HG03280 (cell line): Measurements from ENCODE around the gene PDXK.
"Not testable (repeated sequence)": the region's sequence is repeated elsewhere in the genome, so short reads cannot be mapped to it uniquely, and the experiment has no call there.

ENCODE experiments used
- ATAC-seq: cut with Tn5 transposase; IDR thresholded peaks from one replicate; pipeline ENCODE4 v1.9.1; 2021; ENCODE audit warnings: mild to moderate bottlenecking, moderate library complexity; ENCODE audit not compliant: unreplicated experiment

PDXK gene

DNA sequence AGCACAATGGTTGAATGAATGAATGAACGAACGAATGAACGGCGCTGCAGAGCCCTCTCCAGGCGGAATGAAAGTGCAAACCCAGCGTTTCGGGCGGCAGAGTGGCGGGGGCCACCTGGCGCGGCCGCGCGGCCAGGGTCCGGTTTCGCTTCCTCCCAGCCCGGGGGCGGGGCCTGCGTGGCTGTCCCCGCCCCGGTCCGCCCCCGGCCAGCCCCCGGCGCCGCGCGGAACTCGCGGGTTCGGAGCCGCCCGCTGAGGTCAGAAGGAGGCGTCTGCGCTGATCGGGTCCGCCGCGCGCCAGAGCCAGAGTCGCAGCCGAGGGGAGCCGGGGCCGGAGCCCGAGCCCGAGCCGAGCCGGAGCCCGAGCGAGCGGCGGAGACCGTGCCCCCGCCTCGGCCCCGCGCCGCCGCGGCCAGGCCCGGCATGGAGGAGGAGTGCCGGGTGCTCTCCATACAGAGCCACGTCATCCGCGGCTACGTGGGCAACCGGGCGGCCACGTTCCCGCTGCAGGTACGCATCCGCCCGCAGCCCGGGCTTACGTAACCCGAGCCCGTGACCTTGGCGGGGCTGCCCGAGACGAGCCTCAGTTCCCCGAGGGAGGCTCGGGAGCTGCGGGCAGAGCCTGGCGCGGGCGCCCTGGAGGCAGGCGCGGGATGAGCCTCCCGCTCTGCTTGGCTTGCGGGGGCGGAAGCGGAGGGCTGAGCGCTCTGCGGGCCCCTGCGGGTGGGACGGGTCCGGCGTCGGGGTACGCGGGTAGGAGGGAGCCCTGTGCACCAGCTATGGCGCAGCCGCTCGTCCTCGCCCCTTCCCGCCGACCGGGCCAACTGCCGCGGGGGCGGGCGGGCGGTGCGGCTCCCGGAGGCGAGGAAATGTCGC is at the start of gene PDXK:
Gene PDXK, plus strand, starts transcription at position 258 of the 876 bp plus-strand sequence. Its CDS starts 166 bp downstream, at position 424.
- ATAC-seq, result peak; percentile 66

DNA sequence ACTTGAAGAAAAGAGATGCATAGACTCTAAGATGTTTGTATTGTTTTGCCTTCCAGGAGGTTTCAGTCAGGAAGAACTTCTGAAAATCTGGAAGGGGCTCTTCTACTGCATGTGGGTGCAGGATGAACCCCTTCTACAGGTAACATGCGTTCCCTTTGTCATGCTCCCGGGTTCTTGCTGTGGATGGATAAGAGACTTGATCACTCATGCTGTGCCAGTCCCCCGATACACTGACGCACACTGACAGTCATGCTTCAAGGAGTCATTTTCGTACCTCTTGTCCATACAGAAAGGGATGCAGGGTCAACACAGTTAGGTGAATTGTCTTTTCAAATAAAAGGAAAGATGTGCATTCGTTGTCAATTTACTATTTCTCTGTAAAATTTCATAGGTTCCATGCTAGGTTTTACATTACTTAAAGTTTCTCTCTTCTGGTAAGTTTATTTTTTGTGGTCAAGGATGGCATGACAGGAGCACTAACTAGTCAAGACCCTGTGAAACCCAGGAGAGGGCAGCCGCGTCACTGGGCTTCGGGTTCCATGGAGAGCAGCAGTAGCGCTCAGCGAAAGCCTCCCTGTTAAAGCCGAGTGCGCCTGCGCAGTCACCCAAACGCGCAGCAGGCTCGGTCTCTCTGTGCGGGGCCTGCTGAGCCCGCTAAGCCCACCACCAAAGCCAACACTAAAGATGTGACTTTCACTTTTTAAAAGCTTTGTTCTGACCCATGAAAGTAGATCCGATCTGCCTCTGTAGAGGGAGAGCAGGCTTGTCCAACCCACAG is 48.9 kb upstream of the PDXK start:
- ATAC-seq, result no peak

GRCh38 chr21:43675871-43676270 is 43.1 kb upstream of the PDXK start:
- ATAC-seq, result no peak

- no peak for ATAC-seq
These were observed 42.5 kb upstream of the PDXK start for GRCh38 chr21:43676391-43676790.

DNA sequence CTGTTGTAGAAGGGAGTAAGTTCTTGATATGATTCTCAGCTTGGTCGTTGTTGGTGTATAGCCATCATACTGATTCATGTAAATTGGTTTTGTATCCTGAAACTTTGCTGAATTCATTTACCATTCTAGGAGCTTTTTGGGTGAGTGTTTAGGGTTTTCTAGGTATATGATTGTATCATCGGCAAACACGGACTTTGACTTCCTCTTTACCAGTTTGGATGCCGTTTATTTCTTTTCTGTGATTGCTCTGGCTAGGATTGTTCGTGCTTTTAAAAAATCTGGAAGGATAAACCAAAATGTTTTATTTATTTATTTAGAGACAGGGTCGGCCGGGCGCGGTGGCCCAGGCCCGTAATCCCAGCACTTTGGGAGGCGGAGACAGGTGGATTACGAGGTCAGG is 39.0 kb upstream of the PDXK start:
- no peak for ATAC-seq

DNA sequence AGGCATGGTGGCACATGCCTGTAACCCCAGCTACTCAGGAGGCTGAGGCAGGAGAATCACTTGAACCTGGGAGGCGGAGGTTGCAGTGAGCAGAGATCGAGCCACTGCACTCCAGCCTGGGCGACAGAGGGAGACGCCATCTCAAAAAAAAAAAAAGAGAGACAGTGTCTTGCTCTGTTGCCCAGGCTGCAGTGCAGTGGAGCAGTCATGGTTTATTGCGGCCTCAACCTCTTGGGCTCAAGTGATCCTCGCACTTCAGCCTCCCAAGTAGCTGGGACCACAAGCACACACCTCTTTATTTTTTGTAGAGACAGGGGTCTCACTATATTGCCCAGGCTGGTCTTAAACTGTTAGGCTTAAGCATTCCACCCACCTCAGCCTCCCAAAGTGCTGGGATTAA is 38.5 kb upstream of the PDXK start:
- not testable (repeated sequence) for ATAC-seq

GRCh38 chr21:43681650-43682049 is 37.3 kb upstream of the PDXK start:
- no peak for ATAC-seq

DNA sequence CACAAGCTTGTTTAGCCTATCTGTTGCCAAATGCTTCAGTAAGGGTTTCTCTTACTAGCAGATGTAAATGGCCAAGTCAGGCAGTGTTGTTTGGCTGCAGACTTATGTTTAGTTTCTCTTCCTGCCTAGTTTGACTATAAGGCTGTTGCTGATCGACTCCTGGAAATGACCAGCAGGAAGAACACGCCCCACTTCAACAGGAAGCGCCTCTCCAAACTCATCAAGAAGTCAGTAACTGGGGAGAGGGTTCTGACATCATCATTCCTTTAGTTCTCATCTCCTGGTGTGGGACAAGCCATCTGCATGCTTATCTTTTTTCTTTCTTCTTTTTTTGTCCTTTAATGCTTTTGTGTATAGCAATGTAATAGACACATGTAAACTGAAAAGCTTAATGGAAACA is 34.5 kb upstream of the PDXK start:
- no peak for ATAC-seq

- no peak for ATAC-seq
These were observed 31.9 kb upstream of the PDXK start for GRCh38 chr21:43686811-43687565.

DNA sequence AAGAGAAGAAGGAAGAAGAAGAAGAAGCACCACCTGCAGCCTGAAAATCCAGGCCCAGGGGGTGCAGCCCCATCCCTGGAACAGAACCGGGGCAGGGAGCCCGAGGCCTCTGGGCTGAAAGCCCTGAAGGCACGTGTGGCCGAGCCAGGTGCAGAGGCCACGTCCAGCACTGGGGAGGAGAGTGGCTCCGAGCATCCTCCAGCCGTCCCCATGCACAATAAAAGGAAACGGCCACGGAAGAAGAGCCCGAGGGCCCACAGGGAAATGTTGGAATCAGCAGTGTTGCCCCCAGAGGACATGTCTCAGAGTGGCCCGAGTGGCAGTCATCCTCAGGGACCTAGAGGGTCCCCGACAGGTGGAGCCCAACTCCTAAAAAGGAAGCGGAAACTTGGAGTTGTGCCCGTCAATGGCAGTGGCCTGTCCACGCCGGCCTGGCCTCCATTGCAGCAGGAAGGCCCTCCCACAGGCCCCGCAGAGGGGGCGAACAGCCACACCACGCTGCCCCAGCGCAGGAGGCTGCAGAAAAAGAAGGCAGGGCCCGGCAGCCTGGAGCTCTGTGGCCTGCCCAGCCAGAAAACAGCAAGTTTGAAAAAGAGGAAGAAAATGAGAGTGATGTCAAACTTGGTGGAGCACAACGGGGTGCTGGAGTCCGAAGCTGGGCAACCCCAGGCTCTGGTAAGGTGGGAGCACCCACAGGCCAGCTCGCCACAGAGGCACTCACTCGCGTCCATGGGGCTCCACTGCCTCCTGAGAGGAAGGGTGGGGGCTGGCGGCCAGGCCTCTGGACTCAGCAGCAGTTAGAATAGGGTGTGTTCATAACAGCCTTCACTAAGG is 31.1 kb upstream of the PDXK start:
- no peak for ATAC-seq

DNA sequence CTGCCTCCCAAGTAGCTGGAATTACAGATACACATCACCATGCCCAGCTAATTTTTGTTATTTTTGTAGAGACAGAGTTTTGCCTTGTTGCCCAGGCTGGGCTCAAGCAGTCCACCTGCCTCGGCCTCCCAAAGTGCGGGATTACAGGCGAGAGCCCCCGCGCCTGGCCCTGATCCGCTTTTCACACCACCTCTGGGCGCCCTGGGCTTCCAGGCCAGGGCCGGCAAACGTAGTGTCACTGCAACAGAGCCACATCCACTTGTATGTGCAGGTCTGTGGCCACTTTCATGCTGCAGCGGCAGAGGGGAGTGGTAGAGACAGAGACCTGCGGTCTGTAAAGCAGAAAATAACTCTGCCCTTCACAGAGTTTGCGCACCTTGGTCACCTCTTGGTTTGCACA is 30.0 kb upstream of the PDXK start:
- no peak for ATAC-seq

DNA sequence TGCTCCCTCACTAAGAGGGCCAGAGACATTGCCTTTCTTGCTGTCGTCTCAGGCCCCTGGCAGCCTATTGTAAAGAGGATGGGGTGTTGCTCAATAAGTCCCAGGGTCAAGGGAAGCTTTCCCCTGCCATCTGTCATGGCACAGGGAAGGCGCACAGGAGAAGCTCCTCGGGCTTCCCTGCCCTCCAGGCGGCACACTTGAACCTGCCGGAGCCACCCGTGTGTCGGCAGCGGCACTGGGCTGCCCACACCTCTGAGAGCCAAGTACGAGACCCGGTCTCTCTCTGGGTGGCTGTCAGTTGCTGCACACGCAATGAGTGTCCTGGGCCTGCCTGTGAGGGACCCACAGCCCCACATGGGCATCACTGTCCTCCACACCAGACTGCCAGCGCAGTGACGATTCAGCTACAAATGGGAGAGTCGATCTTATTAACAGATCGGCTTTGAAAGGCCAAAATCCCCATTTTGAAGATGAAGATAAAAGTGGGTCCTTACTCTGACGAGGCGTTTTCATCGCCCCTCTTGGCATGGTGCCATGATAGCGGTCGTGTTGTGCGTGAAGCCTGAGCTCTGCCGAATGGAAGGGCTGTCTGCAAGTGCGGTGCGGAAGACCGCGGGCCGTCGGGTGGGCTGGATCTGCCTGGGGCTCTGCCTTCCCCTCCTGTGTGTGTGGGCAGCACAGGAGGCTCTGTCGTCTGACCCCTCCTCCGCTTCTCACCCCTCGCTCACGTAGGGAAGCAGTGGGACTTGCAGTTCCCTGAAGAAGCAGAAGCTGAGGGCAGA is 29.2 kb upstream of the PDXK start:
- no peak for ATAC-seq

- no peak for ATAC-seq
These were observed 28.6 kb upstream of the PDXK start for GRCh38 chr21:43690346-43690745.

DNA sequence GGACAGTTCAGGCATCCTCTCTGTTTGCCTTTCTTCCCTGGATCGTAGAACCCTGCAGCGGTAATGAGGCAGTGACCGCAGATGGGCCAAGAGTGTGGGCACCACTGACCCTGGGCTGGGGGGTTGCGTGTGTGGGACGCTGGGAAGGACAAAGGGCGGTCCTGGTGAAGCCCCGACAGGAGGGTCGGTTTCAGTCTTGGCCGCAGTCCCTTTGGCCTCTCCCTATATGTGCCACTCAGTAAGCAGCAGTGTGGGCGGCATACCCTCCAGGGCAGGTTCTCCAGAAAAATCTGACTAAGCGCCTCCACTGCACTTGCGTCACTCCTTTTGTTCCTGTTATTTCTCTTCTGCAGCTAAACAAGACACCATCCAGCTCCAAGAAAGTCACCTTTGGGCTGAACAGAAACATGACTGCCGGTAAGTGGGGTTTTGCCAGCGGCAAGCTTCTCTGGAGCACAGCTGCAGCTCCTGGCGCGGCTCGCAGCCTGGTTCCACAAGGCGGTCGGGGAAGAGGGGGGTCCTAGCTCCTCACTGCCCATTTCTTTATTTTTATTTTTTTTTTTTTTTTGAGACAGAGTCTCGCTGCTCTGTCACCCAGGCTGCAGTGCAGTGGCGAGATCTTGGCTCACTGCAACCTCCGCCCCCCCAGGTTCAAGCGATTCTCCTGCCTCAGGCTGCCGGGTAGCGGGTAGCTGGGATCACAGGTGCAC is 27.7 kb upstream of the PDXK start:
- no peak for ATAC-seq

- no peak for ATAC-seq
These were observed 27.1 kb upstream of the PDXK start for GRCh38 chr21:43691801-43692200.

GRCh38 chr21:43692949-43693348 is 26.0 kb upstream of the PDXK start:
- ATAC-seq, result no peak

- ATAC-seq, result no peak
These were observed 24.9 kb upstream of the PDXK start for GRCh38 chr21:43693981-43694380.

DNA sequence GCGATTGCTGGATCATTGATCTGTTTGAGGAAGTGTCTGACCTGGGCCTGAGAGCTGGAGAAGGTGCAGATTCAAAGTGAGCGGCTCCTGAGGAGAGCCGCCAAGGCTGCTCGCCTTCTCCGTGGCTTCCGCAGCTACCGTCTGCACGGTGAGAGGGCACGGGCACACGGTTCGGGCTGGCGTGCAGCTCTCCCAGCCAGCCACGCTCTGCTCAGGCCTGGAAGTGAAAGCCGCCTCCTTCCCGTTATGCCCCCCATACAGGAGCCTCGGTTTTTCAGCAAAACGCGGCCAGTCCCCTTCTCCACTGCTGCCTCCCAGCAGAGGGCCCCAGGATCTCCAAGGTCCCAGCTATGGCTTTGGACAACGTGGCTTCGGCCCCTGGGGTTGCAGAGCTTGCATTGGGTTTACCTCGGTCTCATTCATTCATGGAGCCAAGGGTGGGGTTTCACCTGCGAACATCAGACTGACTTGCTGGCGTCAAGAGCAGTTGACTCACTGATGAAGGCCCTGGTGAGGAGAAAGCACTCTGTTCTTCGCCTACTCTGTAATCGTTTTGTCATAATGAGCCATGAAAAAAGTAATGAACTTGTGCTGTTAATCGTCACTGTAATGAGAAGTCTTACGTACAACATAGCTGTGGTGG is 24.4 kb upstream of the PDXK start:
- ATAC-seq, result no peak

DNA sequence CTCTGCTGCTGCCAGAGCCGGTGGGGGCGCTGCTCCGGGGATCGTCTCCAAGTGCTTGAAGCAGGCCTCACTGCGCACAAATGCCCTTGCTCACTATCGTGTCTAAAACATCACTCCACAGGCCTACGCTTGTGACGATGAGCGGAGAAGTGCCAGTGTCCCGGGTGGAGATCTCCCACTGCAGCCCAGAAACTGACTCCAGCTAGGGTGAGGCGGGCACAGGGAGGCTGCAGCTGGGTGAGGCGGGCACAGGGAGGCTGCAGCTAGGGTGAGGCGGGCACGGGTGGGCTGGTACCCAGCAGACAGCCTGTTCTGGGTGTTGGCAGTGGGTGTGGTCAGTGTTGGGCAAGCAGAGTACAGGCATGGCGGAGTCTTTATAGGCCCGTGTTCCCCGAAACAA is 22.7 kb upstream of the PDXK start:
- no peak for ATAC-seq
